Measurements from ENCODE around the gene RAB11FIP2. TPM values are rescaled to one million over a fixed set of nuclear protein-coding genes. Genes with fewer than 3 reads are reported as not detected.

Gene RAB11FIP2
- total and polyA plus RNA-seq, 7 donors = 1.4 to 166 (median 40.3) TPM

DNA sequence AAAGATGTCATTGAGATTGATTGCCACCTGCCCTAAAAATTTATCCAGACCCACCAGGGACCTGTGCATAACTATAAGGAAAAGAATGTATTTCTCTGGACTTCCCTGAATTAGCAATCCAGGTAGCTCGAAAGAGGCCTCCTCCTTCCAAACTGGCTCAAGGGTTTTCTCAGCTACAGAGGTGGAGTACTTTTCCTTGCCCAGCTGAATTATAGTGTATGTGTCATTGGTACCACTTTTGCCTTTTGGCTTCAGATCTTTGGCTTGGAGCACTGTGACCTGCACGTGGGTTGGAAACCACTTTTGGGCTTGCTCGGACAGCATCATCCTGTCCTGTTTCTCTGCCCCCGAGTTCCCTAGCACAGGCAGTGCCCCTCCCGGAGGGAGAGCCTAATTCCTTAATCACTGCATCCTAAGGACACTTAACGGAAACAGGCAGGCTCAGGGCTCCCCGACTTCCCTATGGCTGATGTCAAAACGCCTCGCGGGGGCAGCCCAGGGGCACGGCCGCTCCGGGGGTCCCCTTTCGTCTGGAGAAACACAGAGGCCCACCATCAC lies 825 bp downstream of the RAB11FIP2 start:
- Histone ChIP-seq H3K36me3 (no peaks in the 10 kb centered on the region), H3K4me3 (peak overlapping the region; percentile 86 to 96 (median 90)), H3K4me1 (peaks cover 0 to 53% (median 46%) of the 10 kb centered on the region in 4 donors), H3K27ac (peak overlapping the region; percentile 96 to 97 (median 97)), H3K27me3 (no peaks in the 10 kb centered on the region), H3K9me3 (no peaks in the 10 kb centered on the region)
- DNase-seq = peak; percentile 77
- intact Hi-C loops (cut with DNase I) = loop anchor here (5.0 to 10.0 kb wide), 6 partner anchors 61 to 679 kb away; partner anchors contain the start of genes FAM204A and PDZD8
- WGBS, 2 donors = 0 to 1% methylated on average over 14 of the region's 14 CpGs
- TF ChIP-seq EP300 (IDR thresholded peaks at IDR 0.05) (no peak), POLR2AphosphoS5 (IDR thresholded peaks at IDR 0.05) (no peak), POLR2A (IDR thresholded peaks at IDR 0.05) (no peak)
- TF ChIP-seq, protein P1, sequence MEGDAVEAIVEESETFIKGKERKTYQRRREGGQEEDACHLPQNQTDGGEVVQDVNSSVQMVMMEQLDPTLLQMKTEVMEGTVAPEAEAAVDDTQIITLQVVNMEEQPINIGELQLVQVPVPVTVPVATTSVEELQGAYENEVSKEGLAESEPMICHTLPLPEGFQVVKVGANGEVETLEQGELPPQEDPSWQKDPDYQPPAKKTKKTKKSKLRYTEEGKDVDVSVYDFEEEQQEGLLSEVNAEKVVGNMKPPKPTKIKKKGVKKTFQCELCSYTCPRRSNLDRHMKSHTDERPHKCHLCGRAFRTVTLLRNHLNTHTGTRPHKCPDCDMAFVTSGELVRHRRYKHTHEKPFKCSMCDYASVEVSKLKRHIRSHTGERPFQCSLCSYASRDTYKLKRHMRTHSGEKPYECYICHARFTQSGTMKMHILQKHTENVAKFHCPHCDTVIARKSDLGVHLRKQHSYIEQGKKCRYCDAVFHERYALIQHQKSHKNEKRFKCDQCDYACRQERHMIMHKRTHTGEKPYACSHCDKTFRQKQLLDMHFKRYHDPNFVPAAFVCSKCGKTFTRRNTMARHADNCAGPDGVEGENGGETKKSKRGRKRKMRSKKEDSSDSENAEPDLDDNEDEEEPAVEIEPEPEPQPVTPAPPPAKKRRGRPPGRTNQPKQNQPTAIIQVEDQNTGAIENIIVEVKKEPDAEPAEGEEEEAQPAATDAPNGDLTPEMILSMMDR (IDR thresholded peaks at IDR 0.05) = no peak

- Histone ChIP-seq H3K9me3 (no peaks in the 10 kb centered on the region), H3K36me3 (no peaks in the 10 kb centered on the region), H3K4me1 (peaks cover 0 to 58% (median 47%) of the 10 kb centered on the region in 4 donors), H3K27me3 (no peaks in the 10 kb centered on the region), H3K4me3 (peak overlapping the region; percentile 86 to 96 (median 90)), H3K27ac (peak overlapping the region; percentile 96 to 97 (median 97))
- intact Hi-C loops (cut with DNase I) = loop anchor here (5.0 to 10.0 kb wide), 6 partner anchors 62 to 680 kb away; partner anchors contain the start of genes FAM204A and PDZD8
- TF ChIP-seq POLR2A (IDR thresholded peaks at IDR 0.05) (no peak), EP300 (IDR thresholded peaks at IDR 0.05) (no peak), POLR2AphosphoS5 (IDR thresholded peaks at IDR 0.05) (no peak)
- TF ChIP-seq, protein P1 (IDR thresholded peaks at IDR 0.05) = no peak
- WGBS, 2 donors = 51 to 66% methylated on average over 8 of the region's 8 CpGs
- DNase-seq = no peak
Observed at GRCh38 chr10:118045158-118045836, 1.4 kb downstream of the RAB11FIP2 start.

- Histone ChIP-seq H3K27ac (peak overlapping the region in 2 of 4 donors; percentile 2 to 8), H3K4me1 (peaks cover 0 to 73% (median 56%) of the 10 kb centered on the region in 4 donors), H3K9me3 (no peaks in the 10 kb centered on the region), H3K27me3 (no peaks in the 10 kb centered on the region), H3K36me3 (no peaks in the 10 kb centered on the region), H3K4me3 (no peak overlapping the region)
- intact Hi-C loops (cut with DNase I) = loop anchor here (10.0 kb wide), 4 partner anchors 302 to 682 kb away; partner anchors contain the start of gene FAM204A
- no peak for DNase-seq
- WGBS, 2 donors = 85 to 89% methylated on average over 2 of the region's 2 CpGs
- TF ChIP-seq POLR2A (IDR thresholded peaks at IDR 0.05) (no peak), POLR2AphosphoS5 (IDR thresholded peaks at IDR 0.05) (no peak), EP300 (IDR thresholded peaks at IDR 0.05) (no peak)
- TF ChIP-seq, protein P1 (IDR thresholded peaks at IDR 0.05) = no peak
Observed at GRCh38 chr10:118042827-118043242, 3.9 kb downstream of the RAB11FIP2 start.

- no peak for DNase-seq
- H3K4me1 ChIP-seq = peaks cover 0 to 72% (median 53%) of the 10 kb centered on the region in 4 donors
- H3K27ac ChIP-seq = peak overlapping the region in 1 of 4 donors; percentile 2
- H3K4me3 ChIP-seq = no peak overlapping the region
- no peaks in the 10 kb centered on the region for H3K9me3 ChIP-seq
- intact Hi-C loops (cut with DNase I) = loop anchor here (10.0 kb wide), 4 partner anchors 302 to 682 kb away; partner anchors contain the start of gene FAM204A
- no peak for TF ChIP-seq POLR2A (IDR thresholded peaks at IDR 0.05)
- TF ChIP-seq POLR2AphosphoS5 (IDR thresholded peaks at IDR 0.05) = no peak
- TF ChIP-seq EP300 (IDR thresholded peaks at IDR 0.05) = no peak
- TF ChIP-seq, protein P1 (IDR thresholded peaks at IDR 0.05) = no peak
- no peaks in the 10 kb centered on the region for H3K36me3 ChIP-seq
- no peaks in the 10 kb centered on the region for H3K27me3 ChIP-seq
Observed at GRCh38 chr10:118042336-118042735, 4.4 kb downstream of the RAB11FIP2 start.
